ENCODE results near the gene PDGFRB. TPM values are rescaled to one million over a fixed set of nuclear protein-coding genes. Genes with fewer than 3 reads are reported as not detected.

The PDGFRB gene
- total and polyA plus RNA-seq, 9 of the 15 experiments (the other 6 are each of a cell fraction or from before 2014, with no cell fraction given), result 0.01 to 1.5 (median 0.09) TPM; not detected in 3

DNA sequence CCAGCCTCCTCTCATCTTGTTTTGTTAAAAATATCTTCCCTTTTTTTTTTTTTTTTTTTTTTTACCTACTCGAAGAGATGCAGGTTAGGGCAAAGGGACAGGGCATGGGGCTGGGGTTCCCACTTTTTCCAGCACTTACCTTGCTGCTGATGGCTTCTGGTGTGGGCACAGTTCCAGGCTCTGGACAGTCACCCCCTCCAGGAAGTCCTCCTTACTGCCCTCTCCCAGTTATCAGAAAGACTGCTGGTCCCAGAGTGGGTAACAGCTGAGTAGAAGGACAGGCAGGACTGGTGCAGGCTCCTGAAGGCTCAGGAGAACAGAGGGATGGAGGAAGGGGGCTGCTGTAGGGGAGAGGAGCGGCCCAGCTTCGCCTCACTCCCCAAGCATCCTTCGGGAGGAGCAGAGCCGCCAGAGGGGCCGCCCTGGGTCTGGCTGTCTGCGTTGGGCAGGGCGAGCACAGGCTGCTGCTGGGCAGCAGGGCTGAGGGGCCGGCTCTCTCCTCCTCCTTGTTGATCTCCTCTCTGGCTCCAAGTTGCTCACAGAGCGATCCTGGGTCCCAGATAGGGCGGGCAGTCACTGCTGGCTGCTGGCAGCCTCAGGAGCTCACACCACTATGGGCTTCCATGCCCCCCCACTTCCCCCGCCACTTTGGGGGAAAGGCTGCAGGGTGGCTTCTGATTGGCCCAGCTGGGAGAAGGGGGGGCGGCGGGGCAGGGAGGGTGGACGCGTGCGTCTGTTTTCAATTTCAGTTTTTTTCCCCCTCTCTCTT lies at the start of gene PDGFRB (continued):
- TF ChIP-seq ZNF41 (CRISPR knock-in tag; conservative IDR thresholded peaks at IDR 0.05) (no peak), MCM3 (IDR thresholded peaks at IDR 0.05) (no peak), RBM25 (IDR thresholded peaks at IDR 0.05; ENCODE audit: low read depth, low read length, severe bottlenecking) (peak; percentile 68), ZNF436 (CRISPR knock-in tag; IDR thresholded peaks at IDR 0.05) (peak; percentile 74), NR2C2 (CRISPR knock-in tag; IDR thresholded peaks at IDR 0.05) (no peak), NR2C2 (tag; IDR thresholded peaks at IDR 0.05) (no peak), NRF1 (conservative IDR thresholded peaks at IDR 0.05 in 1 of 2, IDR thresholded peaks at IDR 0.05 in 1 of 2) (peak in 1 of 2 experiments; percentile 24; a peak in 1 of 4 replicates), PCBP2 (IDR thresholded peaks at IDR 0.05; ENCODE audit: low read depth, low read length, poor library complexity, severe bottlenecking) (no peak)
- TF ChIP-seq, protein P1, sequence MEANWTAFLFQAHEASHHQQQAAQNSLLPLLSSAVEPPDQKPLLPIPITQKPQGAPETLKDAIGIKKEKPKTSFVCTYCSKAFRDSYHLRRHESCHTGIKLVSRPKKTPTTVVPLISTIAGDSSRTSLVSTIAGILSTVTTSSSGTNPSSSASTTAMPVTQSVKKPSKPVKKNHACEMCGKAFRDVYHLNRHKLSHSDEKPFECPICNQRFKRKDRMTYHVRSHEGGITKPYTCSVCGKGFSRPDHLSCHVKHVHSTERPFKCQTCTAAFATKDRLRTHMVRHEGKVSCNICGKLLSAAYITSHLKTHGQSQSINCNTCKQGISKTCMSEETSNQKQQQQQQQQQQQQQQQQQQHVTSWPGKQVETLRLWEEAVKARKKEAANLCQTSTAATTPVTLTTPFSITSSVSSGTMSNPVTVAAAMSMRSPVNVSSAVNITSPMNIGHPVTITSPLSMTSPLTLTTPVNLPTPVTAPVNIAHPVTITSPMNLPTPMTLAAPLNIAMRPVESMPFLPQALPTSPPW (CRISPR knock-in tag; IDR thresholded peaks at IDR 0.05), result peak; percentile 86

GRCh38 chr5:150204590-150204960 lies 48.9 kb upstream of the PDGFRB start:
- H3K9me3 ChIP-seq (replicated peaks; ENCODE audit: control insufficient read depth, insufficient read depth, low read depth, low read length), result no peaks in the 10 kb centered on the region
- no peaks in the 10 kb centered on the region for H3K79me2 ChIP-seq (ENCODE audit: control insufficient read depth, insufficient read depth, low read length)
- H4K20me1 ChIP-seq (replicated peaks; ENCODE audit: control insufficient read depth, insufficient read depth, low read length), result peaks cover 7% of the 10 kb centered on the region
- 0 out of 2 replicates have a peak overlapping the region, but pooled peaks have one; percentile 35 for H2AFZ ChIP-seq (ENCODE audit: low read depth, low read length)
- no peak overlapping the region for H3K4me2 ChIP-seq (ENCODE audit: insufficient read depth, low read length)
- POLR2A ChIA-PET, result interaction anchor here (2.3 kb wide), 1 partner anchor 11 kb away, joined by 6 read pairs; no protein-coding TSS in a partner anchor
- CTCF ChIA-PET (ENCODE audit: low intra/inter-chr PET ratio), result no interaction called here
- FAIRE-seq (no peak), DNase-seq (ENCODE audit: extremely low read depth in 1 of 4, low spot score in 3 of 4) (no peak), ATAC-seq (no peak)
- no peak overlapping the region for H3K4me3 ChIP-seq
- intact Hi-C loops (cut with micrococcal nuclease) (no loop called here), in situ Hi-C loops (cut with MboI) (no loop called here)
- H3K27ac ChIP-seq (ENCODE audit: extremely low read depth, low read depth, low read length), result no peak overlapping the region
- H3K9me1 ChIP-seq (ENCODE audit: control insufficient read depth, insufficient read depth, low read length), result no peaks in the 10 kb centered on the region
- no TSS peak for BruUV-seq (replicated peaks)
- H3K9ac ChIP-seq (ENCODE audit: insufficient read depth in 1 of 2, low read depth in 2 of 2, low read length in 2 of 2), result no peak overlapping the region
- H3K27me3 ChIP-seq (ENCODE audit: control insufficient read depth in 2 of 2, insufficient read depth in 2 of 2, low read length in 2 of 2), result peaks cover 30 to 70% of the 10 kb centered on the region in 2 experiments
- WGBS (ENCODE audit: insufficient coverage, low coverage, missing lambda C conversion rate), result 11% methylated on average over 8 of the region's 13 CpGs
- H3K36me3 ChIP-seq (ENCODE audit: control insufficient read depth, insufficient read depth, low read length), result no peaks in the 10 kb centered on the region
- peaks cover 0 to 8% of the 10 kb centered on the region in 2 experiments; a peak in 1 of 5 replicates for H3K4me1 ChIP-seq (replicated peaks in 1 of 2; ENCODE audit: control insufficient read depth in 2 of 2, insufficient read depth in 2 of 2, low read length in 2 of 2)
- TF ChIP-seq ZEB2 (IDR thresholded peaks at IDR 0.05), result no peak
